Ishikawa (cell line): ENCODE data around the gene STAB1.

Source experiments
- EP300 ChIP-seq: IDR thresholded peaks from 2 replicates; pipeline ENCODE4 v1.6.1; 2012; ENCODE audit warnings: borderline replicate concordance
- MAX ChIP-seq: IDR thresholded peaks from 2 replicates; pipeline ENCODE4 v1.6.1; 2012
- REST ChIP-seq: IDR thresholded peaks from 2 replicates; pipeline ENCODE4 v1.6.1; 2012; ENCODE audit warnings: low read depth, mild to moderate bottlenecking
- TAF1 ChIP-seq: IDR thresholded peaks from 2 replicates; pipeline ENCODE4 v1.6.1; 2012; ENCODE audit warnings: low read depth, mild to moderate bottlenecking

DNA sequence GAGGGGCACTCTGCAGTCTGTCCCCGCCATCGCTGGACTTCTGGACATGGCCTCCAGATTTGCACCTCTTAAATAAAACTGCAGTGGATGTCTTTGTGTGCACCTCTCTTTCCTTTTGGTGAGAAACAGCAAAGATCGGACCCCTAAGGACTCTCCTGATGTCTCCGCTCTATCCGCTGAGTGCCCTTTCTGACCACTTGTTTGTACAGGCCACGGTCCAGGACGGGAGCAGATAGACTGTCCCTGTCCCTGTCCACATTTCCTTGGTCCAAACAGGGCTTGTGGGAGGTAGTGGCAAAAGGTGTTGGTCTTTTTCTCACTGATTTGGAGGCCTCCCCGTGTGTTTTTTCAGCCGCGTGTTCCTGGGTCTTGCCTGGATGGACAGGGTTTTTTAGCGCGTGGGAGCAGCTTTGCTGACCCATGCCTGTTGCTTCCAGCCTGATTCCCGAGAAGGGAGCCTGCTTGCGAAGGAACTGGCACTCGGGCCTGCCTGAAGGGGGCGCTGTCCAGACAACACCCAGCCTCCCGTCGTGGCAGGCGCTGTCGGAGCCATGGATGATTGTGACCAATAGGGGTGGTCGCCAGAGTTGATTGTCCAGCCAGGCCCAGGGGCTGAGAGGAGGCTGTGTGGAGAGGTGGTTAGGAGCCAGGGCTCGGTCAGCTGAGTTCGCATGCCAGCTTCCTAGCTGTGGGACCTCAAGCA, 13.2 kb upstream of the STAB1 start:
- TF ChIP-seq REST: no peak
- TF ChIP-seq EP300: no peak
- no peak for TF ChIP-seq MAX
- no peak for TF ChIP-seq TAF1
